ENCODE measurements around the gene CRACR2A.

CRACR2A gene

DNA sequence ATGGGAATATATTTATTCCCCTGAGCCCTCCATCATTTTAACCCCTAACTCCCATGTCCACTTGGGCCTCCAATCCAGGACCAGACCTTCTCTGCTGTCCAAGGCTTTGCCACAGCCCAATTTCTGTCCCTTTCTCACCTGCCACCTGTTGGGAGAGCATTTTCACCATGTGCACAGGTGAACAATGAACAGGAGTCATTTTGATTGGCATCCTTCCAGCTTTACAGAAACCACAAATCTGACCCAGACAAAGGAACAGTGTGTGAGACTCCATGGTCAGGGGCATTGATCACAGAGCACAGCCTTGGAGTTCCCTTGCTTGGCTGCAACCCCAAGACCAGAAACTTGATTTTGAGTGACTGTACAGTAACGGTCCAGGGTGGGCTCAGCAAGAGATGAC lies 91.9 kb downstream of the CRACR2A start:
- Histone ChIP-seq H3K36me3 (replicated peaks; ENCODE audit: low read depth, low read length) (peaks cover 14% of the 10 kb centered on the region), H3K4me3 (ENCODE audit: low read length) (no peak overlapping the region), H4K20me1 (ENCODE audit: insufficient read depth, low read length) (no peaks in the 10 kb centered on the region), H3K4me1 (ENCODE audit: low read length) (no peaks in the 10 kb centered on the region), H3K4me2 (ENCODE audit: low read length) (no peak overlapping the region), H3K27ac (ENCODE audit: low read length) (no peak overlapping the region), H3K79me2 (ENCODE audit: low read length) (no peaks in the 10 kb centered on the region), H2AFZ (ENCODE audit: low read depth, low read length) (no peak overlapping the region), H3K9ac (ENCODE audit: low read length) (no peak overlapping the region), H3K27me3 (ENCODE audit: low read depth, low read length) (no peaks in the 10 kb centered on the region), H3K9me3 (ENCODE audit: insufficient read depth, low read length) (no peaks in the 10 kb centered on the region)
- TF ChIP-seq EZH2phosphoT487 (IDR thresholded peaks at IDR 0.05; ENCODE audit: low read depth): no peak
- TF ChIP-seq, protein P1, sequence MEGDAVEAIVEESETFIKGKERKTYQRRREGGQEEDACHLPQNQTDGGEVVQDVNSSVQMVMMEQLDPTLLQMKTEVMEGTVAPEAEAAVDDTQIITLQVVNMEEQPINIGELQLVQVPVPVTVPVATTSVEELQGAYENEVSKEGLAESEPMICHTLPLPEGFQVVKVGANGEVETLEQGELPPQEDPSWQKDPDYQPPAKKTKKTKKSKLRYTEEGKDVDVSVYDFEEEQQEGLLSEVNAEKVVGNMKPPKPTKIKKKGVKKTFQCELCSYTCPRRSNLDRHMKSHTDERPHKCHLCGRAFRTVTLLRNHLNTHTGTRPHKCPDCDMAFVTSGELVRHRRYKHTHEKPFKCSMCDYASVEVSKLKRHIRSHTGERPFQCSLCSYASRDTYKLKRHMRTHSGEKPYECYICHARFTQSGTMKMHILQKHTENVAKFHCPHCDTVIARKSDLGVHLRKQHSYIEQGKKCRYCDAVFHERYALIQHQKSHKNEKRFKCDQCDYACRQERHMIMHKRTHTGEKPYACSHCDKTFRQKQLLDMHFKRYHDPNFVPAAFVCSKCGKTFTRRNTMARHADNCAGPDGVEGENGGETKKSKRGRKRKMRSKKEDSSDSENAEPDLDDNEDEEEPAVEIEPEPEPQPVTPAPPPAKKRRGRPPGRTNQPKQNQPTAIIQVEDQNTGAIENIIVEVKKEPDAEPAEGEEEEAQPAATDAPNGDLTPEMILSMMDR (IDR thresholded peaks at IDR 0.05; ENCODE audit: low read depth, low read length): no peak

DNA sequence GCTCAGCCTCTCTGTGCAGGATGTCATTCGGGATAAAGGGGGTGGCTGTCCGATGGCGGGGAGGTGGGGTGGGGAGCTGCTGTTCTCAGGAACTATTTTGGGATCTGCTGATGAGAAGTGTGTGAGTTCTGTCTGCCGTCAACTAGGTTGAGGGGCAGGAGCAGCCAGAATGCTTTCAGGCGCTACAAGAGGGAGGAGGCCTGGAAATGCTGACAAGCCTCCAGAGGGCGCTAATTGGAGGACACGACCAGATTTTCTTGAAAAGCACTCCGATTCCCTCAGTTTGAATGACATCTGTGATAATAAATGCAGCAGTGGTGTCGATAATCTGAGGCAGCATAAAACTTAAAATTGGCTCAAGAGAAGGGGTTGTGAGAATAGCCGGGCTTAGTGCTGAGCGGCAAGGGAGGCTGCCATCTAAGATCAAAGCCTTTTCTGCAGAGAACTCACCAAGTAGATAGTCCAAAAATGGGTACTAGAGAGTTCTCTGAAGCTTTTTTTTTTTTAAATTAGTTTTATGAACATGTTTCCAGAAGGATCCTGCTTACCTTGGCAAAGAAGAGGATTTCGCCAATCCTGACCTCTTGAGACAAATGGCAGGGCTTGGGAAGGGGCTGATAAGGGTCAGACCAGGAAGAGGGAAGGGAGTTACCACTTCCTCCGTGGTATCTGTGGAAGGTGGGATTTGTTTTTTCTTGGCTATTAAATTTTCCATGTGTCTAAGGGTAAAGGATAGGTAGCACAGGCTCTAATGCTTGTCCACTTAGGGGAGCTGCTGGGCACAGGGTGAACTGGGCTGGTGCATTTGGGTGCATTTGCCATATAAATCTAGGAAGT lies 94.4 kb downstream of the CRACR2A start:
- Histone ChIP-seq H3K79me2 (ENCODE audit: low read length) (no peaks in the 10 kb centered on the region), H3K9me3 (ENCODE audit: insufficient read depth, low read length) (no peaks in the 10 kb centered on the region), H3K9ac (ENCODE audit: low read length) (no peak overlapping the region), H2AFZ (ENCODE audit: low read depth, low read length) (no peak overlapping the region), H3K4me2 (ENCODE audit: low read length) (no peak overlapping the region), H3K27me3 (ENCODE audit: low read depth, low read length) (no peaks in the 10 kb centered on the region), H3K4me3 (ENCODE audit: low read length) (no peak overlapping the region), H4K20me1 (ENCODE audit: insufficient read depth, low read length) (no peaks in the 10 kb centered on the region), H3K36me3 (replicated peaks; ENCODE audit: low read depth, low read length) (peaks cover 16% of the 10 kb centered on the region), H3K27ac (ENCODE audit: low read length) (no peak overlapping the region), H3K4me1 (ENCODE audit: low read length) (no peaks in the 10 kb centered on the region)
- TF ChIP-seq EZH2phosphoT487 (IDR thresholded peaks at IDR 0.05; ENCODE audit: low read depth): no peak
- TF ChIP-seq, protein P1 (IDR thresholded peaks at IDR 0.05; ENCODE audit: low read depth, low read length): peak; percentile 70

DNA sequence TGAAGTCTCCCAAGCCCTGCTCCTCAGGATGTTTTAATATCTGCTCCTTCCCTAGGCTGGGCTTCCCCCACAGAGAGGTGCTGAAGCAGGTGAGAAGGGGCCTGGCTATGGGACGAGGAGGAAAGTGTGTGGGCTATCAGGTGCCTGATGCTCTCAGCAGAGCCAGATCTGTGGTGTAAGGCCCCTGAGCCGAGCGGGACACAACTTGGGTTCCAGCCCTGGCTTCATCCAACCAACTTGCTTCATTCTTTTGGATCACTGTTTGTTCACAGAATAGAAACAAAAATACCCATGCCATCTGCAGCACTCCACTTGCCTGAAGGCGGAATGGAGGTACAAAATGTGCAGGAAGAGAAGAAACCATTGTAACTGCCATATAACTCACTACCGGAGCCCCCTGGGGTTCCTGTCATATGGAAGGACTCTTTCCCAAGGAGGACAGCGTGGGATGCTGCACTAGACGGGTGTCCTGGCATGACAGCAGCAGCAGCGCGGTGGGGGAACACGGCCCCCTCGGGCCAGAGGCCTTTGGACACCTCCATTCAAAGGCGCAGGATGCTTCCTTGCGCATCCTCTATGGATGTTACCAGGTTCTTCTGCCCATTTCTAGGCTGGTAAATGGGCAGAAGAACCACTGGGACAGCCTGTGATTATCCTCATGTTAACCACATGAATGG lies 95.8 kb downstream of the CRACR2A start:
- Histone ChIP-seq H3K4me1 (ENCODE audit: low read length) (no peaks in the 10 kb centered on the region), H3K27ac (ENCODE audit: low read length) (no peak overlapping the region), H3K9me3 (ENCODE audit: insufficient read depth, low read length) (no peaks in the 10 kb centered on the region), H2AFZ (ENCODE audit: low read depth, low read length) (no peak overlapping the region), H3K4me2 (ENCODE audit: low read length) (no peak overlapping the region), H3K27me3 (ENCODE audit: low read depth, low read length) (no peaks in the 10 kb centered on the region), H3K9ac (ENCODE audit: low read length) (no peak overlapping the region), H3K79me2 (ENCODE audit: low read length) (no peaks in the 10 kb centered on the region), H3K36me3 (replicated peaks; ENCODE audit: low read depth, low read length) (peaks cover 14% of the 10 kb centered on the region), H4K20me1 (ENCODE audit: insufficient read depth, low read length) (no peaks in the 10 kb centered on the region), H3K4me3 (ENCODE audit: low read length) (no peak overlapping the region)
- TF ChIP-seq, protein P1 (IDR thresholded peaks at IDR 0.05; ENCODE audit: low read depth, low read length): no peak
- TF ChIP-seq EZH2phosphoT487 (IDR thresholded peaks at IDR 0.05; ENCODE audit: low read depth): no peak

DNA sequence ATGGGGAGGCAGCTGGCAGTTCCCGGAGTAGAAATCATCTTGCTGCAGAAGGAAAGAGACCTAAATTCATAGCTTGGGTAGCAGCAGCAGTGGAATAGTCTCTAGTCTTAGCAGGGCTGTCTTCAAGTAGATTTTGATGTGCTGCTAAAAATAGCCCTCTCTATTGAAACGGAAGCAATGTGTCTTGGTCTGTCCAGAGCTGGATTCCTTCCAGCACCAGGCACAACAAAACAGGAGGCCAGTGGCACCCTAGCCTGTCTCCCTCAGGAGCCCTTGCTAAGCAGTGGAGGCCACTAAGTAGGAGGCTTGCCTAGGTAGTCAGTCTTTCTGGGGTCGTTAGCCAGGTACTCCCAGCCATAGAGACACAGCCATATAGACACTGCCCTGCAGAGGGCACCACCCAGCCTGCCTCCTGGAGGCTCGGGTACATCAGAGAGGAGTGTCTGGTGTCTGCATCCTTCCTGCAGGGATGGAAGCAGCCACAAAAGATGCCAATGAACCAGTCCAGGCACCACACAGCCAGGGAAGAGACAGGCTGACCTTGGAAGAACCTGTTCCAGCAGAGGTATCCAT lies 97.5 kb downstream of the CRACR2A start:
- H3K36me3 ChIP-seq (replicated peaks; ENCODE audit: low read depth, low read length): peaks cover 14% of the 10 kb centered on the region
- H3K9me3 ChIP-seq (ENCODE audit: insufficient read depth, low read length): no peaks in the 10 kb centered on the region
- no peak overlapping the region for H3K9ac ChIP-seq (ENCODE audit: low read length)
- no peaks in the 10 kb centered on the region for H3K79me2 ChIP-seq (ENCODE audit: low read length)
- no peaks in the 10 kb centered on the region for H3K27me3 ChIP-seq (ENCODE audit: low read depth, low read length)
- no peaks in the 10 kb centered on the region for H3K4me1 ChIP-seq (ENCODE audit: low read length)
- H2AFZ ChIP-seq (ENCODE audit: low read depth, low read length): no peak overlapping the region
- no peaks in the 10 kb centered on the region for H4K20me1 ChIP-seq (ENCODE audit: insufficient read depth, low read length)
- no peak overlapping the region for H3K27ac ChIP-seq (ENCODE audit: low read length)
- TF ChIP-seq EZH2phosphoT487 (IDR thresholded peaks at IDR 0.05; ENCODE audit: low read depth): no peak
- TF ChIP-seq, protein P1 (IDR thresholded peaks at IDR 0.05; ENCODE audit: low read depth, low read length): peak; percentile 43
- no peak overlapping the region for H3K4me2 ChIP-seq (ENCODE audit: low read length)
- H3K4me3 ChIP-seq (ENCODE audit: low read length): no peak overlapping the region
